Erythroblast (primary cell): Measurements from ENCODE around the gene ELAC2.

ENCODE experiments used
- GATA1 ChIP-seq: IDR thresholded peaks from 2 replicates; pipeline ENCODE4 v1.6.1; 2011; ENCODE audit warnings: low read depth, mild to moderate bottlenecking, control low read depth, low read length, moderate library complexity
- POLR2A ChIP-seq: IDR thresholded peaks from 2 replicates; pipeline ENCODE4 v1.6.1; 2011; ENCODE audit warnings: mild to moderate bottlenecking, low read length

GRCh38 chr17:12961655-12962054, 56.2 kb downstream of the ELAC2 start:
- TF ChIP-seq POLR2A, result no peak
- no peak for TF ChIP-seq GATA1
